Parietal lobe (tissue), 1 donor: ENCODE results near the gene ROMO1. TPM values are rescaled to one million over a fixed set of nuclear protein-coding genes. Genes with fewer than 3 reads are reported as not detected.

ENCODE experiments used
- total RNA-seq: library from RNA; depleted of rRNA; stranded (reverse); fragments of >200 nt; gene quantifications from one replicate; pipeline ENCODE4 v1.2.3, GENCODE V29; 2014

Gene ROMO1
- total RNA-seq, result 35.1 TPM

DNA sequence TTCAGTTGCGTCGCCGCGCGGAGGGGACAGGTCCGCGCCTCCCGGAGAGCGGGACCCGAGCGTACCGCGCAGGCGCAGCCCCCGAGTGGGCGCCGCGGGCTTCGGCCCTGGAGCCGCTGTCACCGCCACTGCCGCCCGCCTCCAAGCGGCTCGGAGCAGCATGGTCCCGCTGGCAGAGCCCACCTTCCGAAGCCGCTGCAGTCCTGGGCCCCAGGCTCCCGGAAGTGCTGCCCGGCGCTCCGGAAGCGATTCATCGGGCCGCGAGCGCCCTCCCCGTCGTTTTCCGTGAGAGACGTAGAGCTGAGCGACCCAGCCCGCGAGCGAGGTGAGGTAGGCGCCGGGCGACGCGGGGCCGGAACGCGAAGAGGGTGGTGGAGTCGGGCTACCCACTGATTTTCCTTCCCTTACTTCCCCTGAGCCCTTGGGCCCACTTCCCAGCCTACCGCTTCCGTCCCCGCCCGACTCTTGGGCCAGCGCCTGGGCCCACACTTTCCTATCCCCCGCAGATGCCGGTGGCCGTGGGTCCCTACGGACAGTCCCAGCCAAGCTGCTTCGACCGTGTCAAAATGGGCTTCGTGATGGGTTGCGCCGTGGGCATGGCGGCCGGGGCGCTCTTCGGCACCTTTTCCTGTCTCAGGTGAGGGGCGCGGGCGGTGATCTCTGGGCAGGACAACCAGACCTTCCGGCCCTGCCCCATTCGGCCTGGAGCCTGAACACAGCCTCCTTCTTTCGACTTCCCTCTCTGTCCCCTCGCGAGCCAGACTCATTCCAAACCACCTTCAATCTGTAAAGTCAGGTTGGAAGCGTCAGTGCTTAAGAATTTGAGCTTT, at the start of gene ROMO1, which contains the start of gene NFS1:
ROMO1 (plus strand) TSS at position 279 of the 830 bp plus-strand sequence; CDS start at position 507, 228 bp downstream.
NFS1 (minus strand) TSS at position 226 of the 830 bp plus-strand sequence; CDS start at position 162, 64 bp downstream.

GRCh38 chr20:35664466-35665206, 34.6 kb upstream of the ROMO1 start, which contains the start of the genes CPNE1 and RBM12:
Gene CPNE1, minus strand, starts transcription at chr20:35664900. Its CDS starts 31,977 bp downstream, at chr20:35632923.
Gene RBM12, minus strand, starts transcription at chr20:35664900. Its CDS starts 9,578 bp downstream, at chr20:35655322.

GRCh38 chr20:35741892-35742740, 42.9 kb downstream of the ROMO1 start, which contains the start of gene RBM39:
Gene RBM39, minus strand, starts transcription at chr20:35742260. Its CDS starts 1,386 bp downstream, at chr20:35740874.

Other genes with a start within 250 kb of the ROMO1 start
- gene CEP250, start 243.8 kb upstream of the ROMO1 start, total RNA-seq, result 50.4 TPM
- gene C20orf173, start 169.8 kb upstream of the ROMO1 start, total RNA-seq, result not detected
- 186 TPM for gene ERGIC3, start 157.3 kb upstream of the ROMO1 start, total RNA-seq
- gene SPAG4, start 83.6 kb upstream of the ROMO1 start, total RNA-seq, result 1.9 TPM
- gene CPNE1, start 34.5 kb upstream of the ROMO1 start, total RNA-seq, result 107 TPM
- gene RBM12, start 34.5 kb upstream of the ROMO1 start, total RNA-seq, result 108 TPM
- gene NFS1, start 53 bp upstream of the ROMO1 start, total RNA-seq, result 39.4 TPM
- gene RBM39, start 42.9 kb downstream of the ROMO1 start, total RNA-seq, result 583 TPM
- gene PHF20, start 72.6 kb downstream of the ROMO1 start, total RNA-seq, result 63.2 TPM